ENCODE results near the gene LAMA1. TPM values are rescaled to one million over a fixed set of nuclear protein-coding genes. Genes with fewer than 3 reads are reported as not detected.

Gene LAMA1
- total RNA-seq, 1 experiment from 2014 or later: not detected

DNA sequence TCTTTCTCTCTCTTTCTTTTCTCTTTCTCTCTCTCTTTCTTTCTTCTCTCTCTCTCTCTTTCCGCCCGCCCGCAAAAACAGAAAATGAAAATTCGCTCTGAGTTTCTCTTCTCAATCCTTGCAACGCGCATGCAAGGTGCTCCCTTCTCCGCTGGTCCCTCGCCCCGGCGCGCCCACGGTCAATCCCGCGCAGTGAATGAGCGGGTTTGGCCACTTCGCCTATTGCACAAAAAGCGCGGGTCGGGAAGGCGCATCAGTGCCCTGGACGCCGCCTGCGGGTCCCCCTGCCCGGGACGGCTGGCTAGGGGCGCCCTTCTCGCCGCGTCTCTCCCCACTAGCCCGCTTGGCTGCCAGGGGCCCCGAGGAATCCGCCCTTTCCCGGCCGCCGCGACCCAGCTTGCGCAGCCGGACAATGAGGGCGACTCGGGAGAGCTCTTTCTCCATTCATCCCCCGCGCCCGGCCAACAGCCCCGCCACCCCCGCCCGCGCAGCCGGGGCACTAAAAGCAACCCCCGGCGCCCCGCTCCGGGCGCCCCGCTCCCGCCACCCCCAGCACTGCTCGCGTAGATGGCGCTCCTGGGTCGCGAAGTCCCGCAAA lies 706 bp downstream of the LAMA1 start:
- BruUV-seq (replicated peaks): no TSS peak
- POLR2A ChIA-PET (ENCODE audit: low non-redundant PET): no interaction called here
- no peaks in the 10 kb centered on the region for H3K4me1 ChIP-seq (ENCODE audit: insufficient read depth, low read length, poor library complexity, severe bottlenecking)
- DNase-seq (ENCODE audit: low spot score): no peak
- no peaks in the 10 kb centered on the region for H3K27me3 ChIP-seq (replicated peaks; ENCODE audit: insufficient read depth, low read depth, low read length, poor library complexity)
- H3K36me3 ChIP-seq (ENCODE audit: insufficient read depth, low read length, poor library complexity, severe bottlenecking): no peaks in the 10 kb centered on the region
- peaks cover 7% of the 10 kb centered on the region for H3K9me3 ChIP-seq (ENCODE audit: low read depth, low read length, poor library complexity, severe bottlenecking)
- no peak for TF ChIP-seq CTCF (conservative IDR thresholded peaks at IDR 0.05; ENCODE audit: low read depth, low read length)
- no peak for TF ChIP-seq EZH2 (IDR thresholded peaks at IDR 0.05; ENCODE audit: borderline replicate concordance, low read depth, low read length, poor library complexity, severe bottlenecking)
- intact Hi-C loops (cut with micrococcal nuclease; ENCODE audit: unreplicated experiment): no loop called here
- no peak overlapping the region for H3K27ac ChIP-seq (ENCODE audit: low read depth, low read length, poor library complexity, severe bottlenecking)
- CTCF ChIA-PET: no interaction called here
- H3K4me3 ChIP-seq (ENCODE audit: low read depth, low read length, poor library complexity, severe bottlenecking): no peak overlapping the region

GRCh38 chr18:7116001-7116730 lies 1.4 kb downstream of the LAMA1 start:
- POLR2A ChIA-PET (ENCODE audit: low non-redundant PET): no interaction called here
- no peak for TF ChIP-seq EZH2 (IDR thresholded peaks at IDR 0.05; ENCODE audit: borderline replicate concordance, low read depth, low read length, poor library complexity, severe bottlenecking)
- TF ChIP-seq CTCF (conservative IDR thresholded peaks at IDR 0.05; ENCODE audit: low read depth, low read length): no peak
- CTCF ChIA-PET: no interaction called here
- Histone ChIP-seq H3K27ac (ENCODE audit: low read depth, low read length, poor library complexity, severe bottlenecking) (no peak overlapping the region), H3K27me3 (replicated peaks; ENCODE audit: insufficient read depth, low read depth, low read length, poor library complexity) (no peaks in the 10 kb centered on the region), H3K9me3 (ENCODE audit: low read depth, low read length, poor library complexity, severe bottlenecking) (peaks cover 7% of the 10 kb centered on the region), H3K36me3 (ENCODE audit: insufficient read depth, low read length, poor library complexity, severe bottlenecking) (no peaks in the 10 kb centered on the region), H3K4me3 (ENCODE audit: low read depth, low read length, poor library complexity, severe bottlenecking) (no peak overlapping the region), H3K4me1 (ENCODE audit: insufficient read depth, low read length, poor library complexity, severe bottlenecking) (no peaks in the 10 kb centered on the region)
- no peak for DNase-seq (ENCODE audit: low spot score)
- BruUV-seq (replicated peaks): no TSS peak
- intact Hi-C loops (cut with micrococcal nuclease; ENCODE audit: unreplicated experiment): no loop called here

GRCh38 chr18:7112936-7113335 lies 4.7 kb downstream of the LAMA1 start:
- Histone ChIP-seq H3K27me3 (replicated peaks; ENCODE audit: insufficient read depth, low read depth, low read length, poor library complexity) (no peaks in the 10 kb centered on the region), H3K4me3 (ENCODE audit: low read depth, low read length, poor library complexity, severe bottlenecking) (no peak overlapping the region), H3K4me1 (ENCODE audit: insufficient read depth, low read length, poor library complexity, severe bottlenecking) (no peaks in the 10 kb centered on the region), H3K9me3 (ENCODE audit: low read depth, low read length, poor library complexity, severe bottlenecking) (peaks cover 7% of the 10 kb centered on the region), H3K36me3 (ENCODE audit: insufficient read depth, low read length, poor library complexity, severe bottlenecking) (no peaks in the 10 kb centered on the region), H3K27ac (ENCODE audit: low read depth, low read length, poor library complexity, severe bottlenecking) (no peak overlapping the region)
- BruUV-seq (replicated peaks): no TSS peak
- CTCF ChIA-PET: no interaction called here
- POLR2A ChIA-PET (ENCODE audit: low non-redundant PET): no interaction called here
- no peak for DNase-seq (ENCODE audit: low spot score)
- intact Hi-C loops (cut with micrococcal nuclease; ENCODE audit: unreplicated experiment): no loop called here
- no peak for TF ChIP-seq CTCF (conservative IDR thresholded peaks at IDR 0.05; ENCODE audit: low read depth, low read length)
- no peak for TF ChIP-seq EZH2 (IDR thresholded peaks at IDR 0.05; ENCODE audit: borderline replicate concordance, low read depth, low read length, poor library complexity, severe bottlenecking)
